Hepatocyte (in vitro differentiated cells): ENCODE results near the gene UBE2I. TPM values are rescaled to one million over a fixed set of nuclear protein-coding genes. Genes with fewer than 3 reads are reported as not detected.

ENCODE experiments used
- DNase-seq: peaks from one replicate; pipeline ENCODE4 v3.0.0-alpha.2; 2016; ENCODE audit warnings: low spot score
- H2AFZ ChIP-seq: fragments of 200-600 bp; sonication (generic); 2 replicates; pipeline ENCODE4 v1.6.0; 2016; ENCODE audit warnings: antibody characterized with exemption, mild to moderate bottlenecking
- H3K27ac ChIP-seq: fragments of 200-600 bp; sonication (generic); 2 replicates; pipeline ENCODE4 v1.5.1; 2016; ENCODE audit warnings: mild to moderate bottlenecking
- H3K27me3 ChIP-seq: fragments of 200-600 bp; sonication (generic); 2 replicates; pipeline ENCODE4 v1.6.1; 2016
- H3K36me3 ChIP-seq: fragments of 200-600 bp; sonication (generic); replicated peaks from 2 replicates; pipeline ENCODE4 v1.5.1; 2016; ENCODE audit warnings: low read depth; ENCODE audit not compliant: insufficient read depth
- H3K4me1 ChIP-seq: fragments of 200-600 bp; sonication (generic); 2 replicates; pipeline ENCODE4 v1.5.1; 2016; ENCODE audit warnings: mild to moderate bottlenecking, moderate library complexity; ENCODE audit not compliant: insufficient read depth
- H3K4me2 ChIP-seq: fragments of 200-600 bp; sonication (generic); 2 replicates; pipeline ENCODE4 v1.6.0; 2016
- H3K4me3 ChIP-seq: fragments of 200-600 bp; sonication (generic); 2 replicates; pipeline ENCODE4 v1.5.1; 2016; ENCODE audit warnings: mild to moderate bottlenecking
- H3K79me2 ChIP-seq: fragments of 200-600 bp; sonication (generic); 2 replicates; pipeline ENCODE4 v1.6.0; 2017; ENCODE audit warnings: mild to moderate bottlenecking
- H3K9me2 ChIP-seq: fragments of 200-600 bp; sonication (generic); replicated peaks from 2 replicates; pipeline ENCODE4 v1.6.0; 2017; ENCODE audit warnings: mild to moderate bottlenecking; ENCODE audit not compliant: insufficient read depth
- H3K9me3 ChIP-seq: fragments of 200-600 bp; sonication (generic); 2 replicates; pipeline ENCODE4 v1.5.1; 2016; ENCODE audit warnings: low read depth, mild to moderate bottlenecking
- H4K20me1 ChIP-seq: fragments of 200-600 bp; sonication (generic); 2 replicates; pipeline ENCODE4 v1.6.0; 2016; ENCODE audit warnings: mild to moderate bottlenecking; ENCODE audit not compliant: insufficient read depth, poor library complexity, severe bottlenecking
- EZH2 ChIP-seq: fragments of 200-600 bp; sonication (generic); IDR thresholded peaks from 2 replicates; pipeline ENCODE4 v1.6.1; 2016; ENCODE audit warnings: antibody characterized with exemption, mild to moderate bottlenecking, borderline replicate concordance
- EZH2phosphoT487 ChIP-seq: fragments of 200-600 bp; sonication (generic); IDR thresholded peaks from one replicate; pipeline ENCODE4 v1.6.1; 2018; ENCODE audit warnings: antibody characterized with exemption, mild to moderate bottlenecking, low read depth, moderate library complexity; ENCODE audit not compliant: unreplicated experiment, severe bottlenecking
- WGBS: methylation state at CpG from one replicate; pipeline ENCODE4 v1.1.6; 2016; ENCODE audit warnings: low lambda C conversion rate; ENCODE audit errors: missing lambda C conversion rate; 5-methylcytosine and 5-hydroxymethylcytosine counted together
- polyA plus RNA-seq: library from polyadenylated mRNA; unstranded; fragments of >200 nt; fragmentation: Nextera tagmentation; extraction: Ambion mirVana; gene quantifications from 2 replicates; pipeline ENCODE4 v1.2.1, GENCODE V29; 2016
- total RNA-seq: library from RNA; depleted of rRNA; stranded (reverse); fragments of >200 nt; gene quantifications from 2 replicates; pipeline ENCODE4 v1.2.3, GENCODE V29; 2014
- TF ChIP-seq, protein P1 (sequence below): fragments of 200-600 bp; sonication (generic); IDR thresholded peaks from 2 replicates; pipeline ENCODE4 v1.5.1; 2016; ENCODE audit warnings: antibody characterized with exemption, mild to moderate bottlenecking; ENCODE audit not compliant: poor library complexity

UBE2I gene
- total and polyA plus RNA-seq, 2 experiments from 2014 or later = 76.0 to 150 TPM

DNA sequence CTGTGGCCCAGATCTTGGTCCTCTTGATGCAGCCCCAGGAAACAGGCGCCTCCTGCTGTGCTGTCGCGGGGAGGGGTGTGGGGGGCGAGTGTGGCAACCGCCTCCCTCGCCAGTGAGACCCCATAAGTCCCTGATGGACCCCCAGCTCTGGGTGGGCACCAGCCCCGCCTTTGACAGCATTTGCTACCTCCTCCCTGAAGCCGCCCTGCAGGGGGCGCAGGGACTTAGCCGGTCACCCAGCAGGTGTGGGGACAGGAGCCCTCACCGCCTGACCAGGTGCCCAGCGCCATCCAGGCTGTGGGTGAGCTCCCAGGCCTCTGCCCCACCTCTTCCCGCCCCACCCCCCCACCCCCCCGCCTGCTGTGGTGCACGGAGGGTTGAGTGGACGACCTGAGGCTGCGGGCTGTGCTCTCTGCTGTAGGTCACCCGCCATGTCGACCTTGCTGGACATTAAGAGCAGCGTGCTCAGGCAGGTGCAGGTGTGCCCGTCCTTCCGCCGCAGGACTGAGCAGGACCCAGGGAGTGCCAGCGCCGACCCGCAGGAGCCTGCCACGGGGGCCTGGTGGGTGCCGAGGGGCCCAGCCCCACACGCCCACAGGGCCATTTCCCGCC is 28.8 kb downstream of the UBE2I start:
- H3K9me3 ChIP-seq = no peaks in the 10 kb centered on the region
- H3K4me1 ChIP-seq = peaks cover 5% of the 10 kb centered on the region
- no peak for TF ChIP-seq EZH2
- TF ChIP-seq, protein P1, sequence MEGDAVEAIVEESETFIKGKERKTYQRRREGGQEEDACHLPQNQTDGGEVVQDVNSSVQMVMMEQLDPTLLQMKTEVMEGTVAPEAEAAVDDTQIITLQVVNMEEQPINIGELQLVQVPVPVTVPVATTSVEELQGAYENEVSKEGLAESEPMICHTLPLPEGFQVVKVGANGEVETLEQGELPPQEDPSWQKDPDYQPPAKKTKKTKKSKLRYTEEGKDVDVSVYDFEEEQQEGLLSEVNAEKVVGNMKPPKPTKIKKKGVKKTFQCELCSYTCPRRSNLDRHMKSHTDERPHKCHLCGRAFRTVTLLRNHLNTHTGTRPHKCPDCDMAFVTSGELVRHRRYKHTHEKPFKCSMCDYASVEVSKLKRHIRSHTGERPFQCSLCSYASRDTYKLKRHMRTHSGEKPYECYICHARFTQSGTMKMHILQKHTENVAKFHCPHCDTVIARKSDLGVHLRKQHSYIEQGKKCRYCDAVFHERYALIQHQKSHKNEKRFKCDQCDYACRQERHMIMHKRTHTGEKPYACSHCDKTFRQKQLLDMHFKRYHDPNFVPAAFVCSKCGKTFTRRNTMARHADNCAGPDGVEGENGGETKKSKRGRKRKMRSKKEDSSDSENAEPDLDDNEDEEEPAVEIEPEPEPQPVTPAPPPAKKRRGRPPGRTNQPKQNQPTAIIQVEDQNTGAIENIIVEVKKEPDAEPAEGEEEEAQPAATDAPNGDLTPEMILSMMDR = peak; percentile 44
- no peak for TF ChIP-seq EZH2phosphoT487
- no peak overlapping the region for H3K4me2 ChIP-seq
- H3K9me2 ChIP-seq = no peaks in the 10 kb centered on the region
- 55% methylated on average over 30 of the region's 30 CpGs for WGBS
- no peaks in the 10 kb centered on the region for H4K20me1 ChIP-seq
- no peaks in the 10 kb centered on the region for H3K79me2 ChIP-seq
- no peaks in the 10 kb centered on the region for H3K36me3 ChIP-seq
- H2AFZ ChIP-seq = no peak overlapping the region
- H3K27me3 ChIP-seq = peaks cover 36% of the 10 kb centered on the region
- no peak overlapping the region for H3K27ac ChIP-seq
- H3K4me3 ChIP-seq = no peak overlapping the region
- DNase-seq = peak; percentile 74

DNA sequence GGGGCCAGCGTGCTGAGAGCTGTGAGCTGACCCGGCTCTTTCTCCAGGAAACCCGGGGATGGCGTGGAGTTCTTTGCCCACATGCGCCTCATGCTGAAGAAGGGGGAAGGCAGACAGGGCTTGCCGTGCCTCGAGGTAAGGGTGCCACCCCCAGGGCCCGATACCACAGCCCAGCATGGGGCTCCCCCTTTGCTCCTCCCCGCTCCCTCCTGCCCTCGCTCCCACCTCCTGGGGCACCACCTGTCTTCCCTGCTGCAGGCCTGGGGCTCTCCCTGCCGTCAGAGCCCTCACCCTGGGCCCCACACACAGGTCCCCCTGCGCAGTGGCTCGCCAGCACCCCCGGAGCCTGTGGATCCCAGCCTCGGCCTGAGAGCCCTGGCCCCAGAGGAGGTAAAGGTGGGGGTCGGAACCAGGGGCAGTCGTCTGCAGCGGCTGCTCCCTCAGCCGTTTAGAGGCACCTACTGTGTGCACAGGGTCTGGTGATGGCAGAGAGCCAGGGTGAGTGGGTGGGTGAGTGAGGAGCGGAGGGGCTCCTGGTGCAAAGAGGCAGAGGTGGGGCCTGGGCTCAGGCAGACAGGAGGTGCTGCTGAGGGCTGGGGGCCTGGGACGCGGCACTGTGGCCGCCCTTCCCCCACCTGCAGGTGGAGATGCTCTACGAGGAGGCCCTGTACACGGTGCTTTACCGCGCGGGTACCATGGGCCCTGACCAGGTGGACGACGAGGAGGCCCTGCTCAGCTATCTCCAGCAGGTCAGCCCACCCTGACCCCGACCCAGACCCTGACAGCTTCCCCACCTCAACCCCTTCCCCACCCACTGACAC is 29.6 kb downstream of the UBE2I start:
- Histone ChIP-seq H3K9me3 (no peaks in the 10 kb centered on the region), H3K9me2 (no peaks in the 10 kb centered on the region), H3K27me3 (peaks cover 29% of the 10 kb centered on the region), H3K4me2 (no peak overlapping the region), H3K4me3 (no peak overlapping the region), H3K79me2 (no peaks in the 10 kb centered on the region), H2AFZ (no peak overlapping the region), H3K27ac (no peak overlapping the region), H3K4me1 (no peaks in the 10 kb centered on the region), H4K20me1 (no peaks in the 10 kb centered on the region), H3K36me3 (no peaks in the 10 kb centered on the region)
- TF ChIP-seq, protein P1 = no peak
- no peak for TF ChIP-seq EZH2
- no peak for TF ChIP-seq EZH2phosphoT487
- DNase-seq = no peak
- 83% methylated on average over 25 of the region's 31 CpGs for WGBS

DNA sequence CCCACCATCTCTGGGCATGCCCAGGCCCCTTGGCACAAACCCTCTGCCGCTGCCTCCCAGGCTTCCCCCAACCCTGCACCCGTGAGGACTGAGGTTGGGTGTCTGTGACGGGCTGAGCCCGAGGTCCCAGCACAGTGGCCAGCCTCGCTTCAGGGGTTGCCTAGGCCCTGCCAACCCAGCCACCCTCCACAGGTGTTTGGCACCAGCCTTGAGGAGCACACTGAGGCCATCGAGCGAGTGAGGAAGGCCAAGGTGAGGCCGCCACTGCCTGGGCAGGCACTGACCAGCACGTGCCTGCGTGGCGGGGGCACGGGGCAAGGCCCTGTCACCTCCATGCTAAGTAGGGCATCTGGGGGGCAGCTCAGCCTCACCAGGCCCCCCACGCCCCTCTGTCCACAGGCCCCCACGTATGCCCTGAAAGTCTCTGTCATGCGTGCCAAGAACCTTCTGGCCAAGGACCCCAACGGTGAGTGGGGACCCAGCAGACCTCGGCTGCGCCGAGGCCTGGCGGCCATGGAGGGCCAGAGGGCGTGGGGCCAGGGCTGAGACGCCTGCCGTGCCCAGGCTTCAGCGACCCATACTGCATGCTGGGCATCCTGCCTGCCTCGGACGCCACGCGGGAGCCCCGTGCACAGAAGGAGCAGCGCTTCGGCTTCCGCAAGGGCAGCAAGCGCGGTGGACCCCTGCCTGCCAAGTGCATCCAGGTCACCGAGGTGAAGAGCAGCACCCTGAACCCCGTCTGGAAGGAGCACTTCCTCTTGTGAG is 31.5 kb downstream of the UBE2I start:
- Histone ChIP-seq H3K4me3 (no peak overlapping the region), H3K9me2 (no peaks in the 10 kb centered on the region), H3K36me3 (no peaks in the 10 kb centered on the region), H3K27me3 (peaks cover 11% of the 10 kb centered on the region), H3K27ac (no peak overlapping the region), H3K79me2 (no peaks in the 10 kb centered on the region), H4K20me1 (no peaks in the 10 kb centered on the region), H3K4me2 (no peak overlapping the region), H3K4me1 (no peaks in the 10 kb centered on the region), H3K9me3 (no peaks in the 10 kb centered on the region), H2AFZ (no peak overlapping the region)
- WGBS = 90% methylated on average over 36 of the region's 36 CpGs
- DNase-seq = no peak
- TF ChIP-seq, protein P1 = no peak
- TF ChIP-seq EZH2phosphoT487 (no peak), EZH2 (no peak)
